PC-3 (cell line): ENCODE data around the gene TCERG1L. TPM values are rescaled to one million over a fixed set of nuclear protein-coding genes. Genes with fewer than 3 reads are reported as not detected.

Source experiments
- ATAC-seq: fragments of 200-7000 bp; cut with Tn5 transposase; 2 replicates; pipeline ENCODE4 v1.9.1; 2020; ENCODE audit warnings: mild to moderate bottlenecking, moderate library complexity
- BruUV-seq: library from RNA; stranded (reverse); fragments of 400-500 nt; replicated peaks from 2 replicates; lab custom pipeline; 2021; lab: Mats Ljungman, UMichigan
- CTCF ChIA-PET: fragments of 300-600 bp; sonication (Branson Sonifier 250); formaldehyde crosslinking; loops from one replicate; lab custom pipeline; 2022; ENCODE audit warnings: antibody characterized with exemption; lab: Charles Lee
- POLR2A ChIA-PET: fragments of 300-600 bp; sonication (Branson Sonifier 250); formaldehyde crosslinking; loops from one replicate; lab custom pipeline; 2022; ENCODE audit warnings: antibody characterized with exemption; ENCODE audit not compliant: unreplicated experiment; lab: Charles Lee
- DNase-seq: peaks from one replicate; pipeline ENCODE4 v3.0.0-alpha.2; 2015
- H2AFZ ChIP-seq: fragments of 300-600 bp; sonication (generic); 2 replicates; pipeline ENCODE4 v1.6.0; 2016; ENCODE audit warnings: antibody characterized with exemption, low read length
- H3F3A ChIP-seq: fragments of 300-600 bp; sonication (generic); one replicate; pipeline ENCODE4 v1.6.0; 2017; ENCODE audit warnings: antibody characterized with exemption, low read length, control low read depth, mild to moderate bottlenecking; ENCODE audit not compliant: unreplicated experiment
- H3K27ac ChIP-seq: fragments of 300-600 bp; sonication (generic); 2 replicates; pipeline ENCODE4 v1.5.1; 2016; ENCODE audit warnings: mild to moderate bottlenecking, low read length
- H3K27me3 ChIP-seq: fragments of 300-600 bp; sonication (generic); 2 replicates; pipeline ENCODE4 v1.6.1; 2016; ENCODE audit warnings: low read length, mixed read lengths
- H3K36me3 ChIP-seq: fragments of 300-600 bp; sonication (generic); 2 replicates; pipeline ENCODE4 v1.6.1; 2016; ENCODE audit warnings: low read depth, mixed run types, low read length, mixed read lengths
- H3K4me1 ChIP-seq: fragments of 300-600 bp; sonication (generic); 2 replicates; pipeline ENCODE4 v1.5.1; 2016; ENCODE audit warnings: low read length; ENCODE audit not compliant: insufficient read depth
- H3K4me2 ChIP-seq: fragments of 300-600 bp; sonication (generic); 2 replicates; pipeline ENCODE4 v1.6.0; 2016; ENCODE audit warnings: low read length
- H3K4me3 ChIP-seq: fragments of 300-600 bp; sonication (generic); 2 replicates; pipeline ENCODE4 v1.5.1; 2016; ENCODE audit warnings: mild to moderate bottlenecking, low read length, mixed read lengths
- H3K79me2 ChIP-seq: fragments of 300-600 bp; sonication (generic); 2 replicates; pipeline ENCODE4 v1.6.1; 2017; ENCODE audit warnings: low read length, mixed read lengths
- H3K9ac ChIP-seq: fragments of 300-600 bp; sonication (generic); 2 replicates; pipeline ENCODE4 v1.6.0; 2016; ENCODE audit warnings: mild to moderate bottlenecking, low read length
- H3K9me2 ChIP-seq: fragments of 300-600 bp; sonication (generic); replicated peaks from 2 replicates; pipeline ENCODE4 v1.6.1; 2016; ENCODE audit warnings: mixed run types, low read length, mixed read lengths
- H3K9me3 ChIP-seq: fragments of 300-600 bp; sonication (generic); 2 replicates; pipeline ENCODE4 v1.6.1; 2016; ENCODE audit warnings: low read length, mixed read lengths
- H4K20me1 ChIP-seq: fragments of 300-600 bp; sonication (generic); 2 replicates; pipeline ENCODE4 v1.6.1; 2016; ENCODE audit warnings: low read length, mixed read lengths
- CTCF ChIP-seq: fragments of 300-600 bp; sonication (generic); conservative IDR thresholded peaks from 2 replicates; pipeline ENCODE4 v1.5.1; 2017; ENCODE audit warnings: antibody characterized with exemption, low read depth, mild to moderate bottlenecking, low read length
- EZH2 ChIP-seq: fragments of 300-600 bp; sonication (generic); IDR thresholded peaks from one replicate; pipeline ENCODE4 v1.6.1; 2017; ENCODE audit warnings: antibody characterized with exemption, mild to moderate bottlenecking, low read length; ENCODE audit not compliant: unreplicated experiment
- EZH2phosphoT487 ChIP-seq: fragments of 300-600 bp; sonication (generic); IDR thresholded peaks from 2 replicates; pipeline ENCODE4 v1.6.1; 2018; ENCODE audit warnings: mild to moderate bottlenecking, antibody characterized with exemption, low read length, borderline replicate concordance
- intact Hi-C: fragments of 100-400 bp; cut with micrococcal nuclease; formaldehyde crosslinking; loops from 2 replicates; pipeline ENCODE4 v1.9.0; 2023
- total RNA-seq: library from RNA; depleted of rRNA; stranded (reverse); fragments of >200 nt; gene quantifications from 2 replicates; pipeline ENCODE4 v1.2.3, GENCODE V29; 2014

TCERG1L gene
- total RNA-seq, 1 experiment from 2014 or later = not detected

GRCh38 chr10:131067690-131068089, 243.8 kb downstream of the TCERG1L start:
- TF ChIP-seq EZH2 (no peak), EZH2phosphoT487 (no peak), CTCF (no peak)
- Histone ChIP-seq H3K9ac (no peak overlapping the region), H4K20me1 (no peaks in the 10 kb centered on the region), H3K27ac (no peak overlapping the region), H3K4me2 (no peak overlapping the region), H3K4me1 (no peaks in the 10 kb centered on the region), H3K4me3 (no peak overlapping the region), H2AFZ (no peak overlapping the region), H3F3A (no peaks in the 10 kb centered on the region), H3K9me2 (no peaks in the 10 kb centered on the region), H3K9me3 (0 out of 2 replicates have a peak, but pooled peaks cover 1% of the 10 kb centered on the region), H3K79me2 (no peaks in the 10 kb centered on the region), H3K27me3 (no peaks in the 10 kb centered on the region), H3K36me3 (no peaks in the 10 kb centered on the region)
- no peak for ATAC-seq
- DNase-seq = no peak
- ChIA-PET CTCF (no interaction called here), POLR2A (no interaction called here)
- intact Hi-C loops = no loop called here
- no TSS peak for BruUV-seq

GRCh38 chr10:131065673-131066305, 245.7 kb downstream of the TCERG1L start:
- no peaks in the 10 kb centered on the region for H3F3A ChIP-seq
- DNase-seq (no peak), ATAC-seq (no peak)
- H2AFZ ChIP-seq = no peak overlapping the region
- no peaks in the 10 kb centered on the region for H3K9me2 ChIP-seq
- H3K4me1 ChIP-seq = no peaks in the 10 kb centered on the region
- intact Hi-C loops = no loop called here
- no TSS peak for BruUV-seq
- TF ChIP-seq EZH2 (no peak), EZH2phosphoT487 (no peak), CTCF (no peak)
- no peaks in the 10 kb centered on the region for H4K20me1 ChIP-seq
- H3K36me3 ChIP-seq = no peaks in the 10 kb centered on the region
- no peak overlapping the region for H3K9ac ChIP-seq
- H3K4me2 ChIP-seq = no peak overlapping the region
- H3K9me3 ChIP-seq = no peaks in the 10 kb centered on the region
- H3K4me3 ChIP-seq = no peak overlapping the region
- no peaks in the 10 kb centered on the region for H3K79me2 ChIP-seq
- CTCF ChIA-PET = no interaction called here
- no peak overlapping the region for H3K27ac ChIP-seq
- no peaks in the 10 kb centered on the region for H3K27me3 ChIP-seq
- POLR2A ChIA-PET = interaction anchor here (0.6 kb wide), 1 partner anchor 1801 kb away, joined by 4 read pairs; no protein-coding TSS in a partner anchor

- Histone ChIP-seq H3K36me3 (no peaks in the 10 kb centered on the region), H3K27ac (no peak overlapping the region), H3F3A (no peaks in the 10 kb centered on the region), H3K9me2 (no peaks in the 10 kb centered on the region), H3K27me3 (no peaks in the 10 kb centered on the region), H2AFZ (no peak overlapping the region), H3K9me3 (no peaks in the 10 kb centered on the region), H4K20me1 (no peaks in the 10 kb centered on the region), H3K9ac (no peak overlapping the region), H3K4me1 (no peaks in the 10 kb centered on the region), H3K79me2 (no peaks in the 10 kb centered on the region), H3K4me3 (no peak overlapping the region), H3K4me2 (no peak overlapping the region)
- DNase-seq (no peak), ATAC-seq (no peak)
- POLR2A ChIA-PET = no interaction called here
- TF ChIP-seq EZH2 = no peak
- TF ChIP-seq CTCF = no peak
- TF ChIP-seq EZH2phosphoT487 = no peak
- BruUV-seq = no TSS peak
- CTCF ChIA-PET = no interaction called here
- intact Hi-C loops = no loop called here
These were observed 248.2 kb downstream of the TCERG1L start for GRCh38 chr10:131063311-131063710.
